Epithelial cell of esophagus (primary cell): ENCODE measurements around the gene DNASE1L1.
A peak's percentile ranks its signal among the peaks of the same experiment; 100 is the strongest.

Experiments used
- DNase-seq: peaks from one replicate; pipeline ENCODE4 v3.0.0; 2010; ENCODE audit warnings: low read depth
- H3K4me3 ChIP-seq: 2 replicates; pipeline ENCODE4 v1.5.1; 2011; ENCODE audit warnings: mild to moderate bottlenecking, low read length, control low read depth
- TF ChIP-seq, protein P1 (sequence below): IDR thresholded peaks from 2 replicates; pipeline ENCODE4 v1.5.1; 2011; ENCODE audit warnings: low read depth, mild to moderate bottlenecking, low read length, control low read depth, inconsistent platforms; ENCODE audit not compliant: insufficient read depth; ENCODE audit errors: missing control alignments

DNASE1L1 gene

DNA sequence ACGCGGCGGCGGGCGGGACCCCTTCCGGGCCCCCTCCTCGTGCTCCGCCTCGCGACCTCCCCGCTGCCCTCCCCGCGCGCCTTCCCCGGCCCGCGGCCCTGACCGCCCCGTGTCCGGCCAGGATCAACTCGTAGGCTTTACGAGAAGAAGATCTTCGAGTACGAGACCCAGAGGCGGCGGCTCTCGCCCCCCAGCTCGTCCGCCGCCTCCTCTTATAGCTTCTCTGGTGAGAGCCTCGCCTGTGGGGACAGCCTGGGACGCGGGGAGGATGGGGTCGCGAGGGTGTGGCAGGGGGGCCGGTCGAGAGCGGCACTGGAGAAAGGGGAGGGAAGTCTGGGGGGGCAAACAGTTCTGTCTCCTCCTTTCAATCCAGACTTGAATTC lies 29.5 kb downstream of the DNASE1L1 start:
- no peak for DNase-seq
- peak overlapping the region; percentile 66 for H3K4me3 ChIP-seq
- TF ChIP-seq, protein P1, sequence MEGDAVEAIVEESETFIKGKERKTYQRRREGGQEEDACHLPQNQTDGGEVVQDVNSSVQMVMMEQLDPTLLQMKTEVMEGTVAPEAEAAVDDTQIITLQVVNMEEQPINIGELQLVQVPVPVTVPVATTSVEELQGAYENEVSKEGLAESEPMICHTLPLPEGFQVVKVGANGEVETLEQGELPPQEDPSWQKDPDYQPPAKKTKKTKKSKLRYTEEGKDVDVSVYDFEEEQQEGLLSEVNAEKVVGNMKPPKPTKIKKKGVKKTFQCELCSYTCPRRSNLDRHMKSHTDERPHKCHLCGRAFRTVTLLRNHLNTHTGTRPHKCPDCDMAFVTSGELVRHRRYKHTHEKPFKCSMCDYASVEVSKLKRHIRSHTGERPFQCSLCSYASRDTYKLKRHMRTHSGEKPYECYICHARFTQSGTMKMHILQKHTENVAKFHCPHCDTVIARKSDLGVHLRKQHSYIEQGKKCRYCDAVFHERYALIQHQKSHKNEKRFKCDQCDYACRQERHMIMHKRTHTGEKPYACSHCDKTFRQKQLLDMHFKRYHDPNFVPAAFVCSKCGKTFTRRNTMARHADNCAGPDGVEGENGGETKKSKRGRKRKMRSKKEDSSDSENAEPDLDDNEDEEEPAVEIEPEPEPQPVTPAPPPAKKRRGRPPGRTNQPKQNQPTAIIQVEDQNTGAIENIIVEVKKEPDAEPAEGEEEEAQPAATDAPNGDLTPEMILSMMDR: no peak

DNA sequence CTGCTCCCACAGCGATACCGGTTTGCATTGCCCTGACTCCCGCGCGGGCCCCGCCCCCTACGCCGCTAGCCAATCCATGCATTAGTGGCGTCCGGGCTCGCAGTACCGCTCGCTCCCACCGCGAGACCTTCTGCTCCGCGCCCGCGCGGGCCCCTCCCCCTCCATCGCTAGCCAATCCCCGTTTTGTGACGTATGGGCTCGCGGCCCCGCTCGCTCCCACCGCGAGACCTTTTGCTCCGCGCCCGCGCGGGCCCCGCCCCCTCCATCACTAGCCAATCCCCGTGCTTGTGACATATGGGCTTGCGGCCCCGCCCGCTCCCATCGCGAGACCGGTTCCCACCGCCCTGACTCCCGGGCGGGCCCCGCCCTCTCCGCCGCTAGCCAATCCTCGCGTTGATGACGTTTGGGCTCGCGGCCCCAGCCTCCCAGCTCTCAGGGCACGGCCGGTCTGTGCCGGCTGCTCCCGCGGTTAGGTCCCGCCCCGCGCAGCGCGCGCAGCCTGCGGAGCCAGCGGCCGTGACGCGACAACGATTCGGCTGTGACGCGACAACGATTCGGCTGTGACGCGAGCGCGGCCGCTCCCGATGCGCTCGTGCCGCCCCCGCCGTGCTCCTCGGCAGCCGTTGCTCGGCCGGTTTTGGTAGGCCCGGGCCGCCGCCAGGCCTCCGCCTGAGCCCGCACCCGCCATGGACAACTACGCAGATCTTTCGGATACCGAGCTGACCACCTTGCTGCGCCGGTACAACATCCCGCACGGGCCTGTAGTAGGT lies 30.1 kb downstream of the DNASE1L1 start, which contains the start of gene EMD:
EMD (plus strand) TSS at position 497 of the 770 bp plus-strand sequence; CDS start at position 687, 190 bp downstream.
- TF ChIP-seq, protein P1: no peak
- H3K4me3 ChIP-seq: peak within 1 kb of the TSS; percentile 66
- peak; percentile 97 for DNase-seq

DNA sequence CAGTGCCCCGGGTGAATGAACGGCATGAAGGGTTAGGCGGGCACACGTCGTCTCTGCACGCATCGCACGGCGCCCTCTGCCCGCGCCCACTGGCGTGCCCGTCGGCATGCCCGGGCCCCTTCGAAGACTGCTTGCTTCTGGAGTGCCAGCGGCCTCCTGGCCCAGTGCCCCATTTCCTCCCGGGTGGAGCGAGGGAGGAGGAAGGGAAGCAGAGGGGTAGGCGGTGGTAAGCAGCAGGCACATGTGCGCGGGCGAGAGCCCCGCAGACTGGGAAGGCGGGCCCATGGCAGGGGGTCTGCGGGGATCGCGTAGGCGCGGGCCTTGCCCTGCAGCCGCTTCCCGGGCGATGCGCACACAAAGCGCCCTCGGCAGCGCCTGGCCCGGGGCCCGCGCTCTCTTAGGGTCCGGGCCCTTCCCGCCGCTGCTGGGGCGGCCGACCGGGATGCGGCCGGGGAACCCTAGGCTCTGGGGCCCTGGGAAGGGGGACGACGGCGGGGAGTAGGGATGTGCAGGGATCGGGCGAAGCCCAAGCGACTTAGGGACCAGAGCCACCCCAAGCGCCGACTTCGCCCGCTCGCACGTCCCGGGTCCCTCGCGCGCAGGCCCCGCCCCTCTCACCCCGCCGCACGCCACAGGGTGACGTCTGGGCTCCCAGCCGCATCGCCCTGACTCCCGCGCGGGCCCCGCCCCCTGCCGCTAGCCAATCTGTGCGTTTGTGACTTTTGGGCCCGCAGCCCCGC lies 30.8 kb downstream of the DNASE1L1 start:
- DNase-seq: peak; percentile 50
- TF ChIP-seq, protein P1: no peak
- peak overlapping the region; percentile 34 for H3K4me3 ChIP-seq

DNA sequence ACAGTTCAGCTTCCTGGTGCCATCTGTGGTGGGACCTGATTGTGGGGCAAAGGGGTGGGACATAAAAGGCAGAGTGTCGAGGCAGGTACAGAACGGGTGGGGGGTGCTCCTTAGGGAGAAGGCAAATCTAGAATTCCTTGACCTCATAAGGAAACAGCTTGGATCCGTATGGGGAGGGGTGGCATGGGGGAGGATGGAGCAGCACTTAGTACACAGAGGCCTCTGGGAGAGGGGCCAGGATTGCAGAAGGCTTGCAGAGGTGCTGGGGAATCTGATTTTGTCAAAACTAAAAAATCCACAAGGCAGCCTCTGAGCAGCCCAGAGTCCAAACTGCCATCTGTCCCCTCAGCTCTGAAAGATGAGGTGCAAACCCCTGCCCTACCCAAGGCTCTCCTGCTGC lies 32.3 kb downstream of the DNASE1L1 start:
- DNase-seq: no peak
- no peak overlapping the region for H3K4me3 ChIP-seq
- TF ChIP-seq, protein P1: no peak

DNA sequence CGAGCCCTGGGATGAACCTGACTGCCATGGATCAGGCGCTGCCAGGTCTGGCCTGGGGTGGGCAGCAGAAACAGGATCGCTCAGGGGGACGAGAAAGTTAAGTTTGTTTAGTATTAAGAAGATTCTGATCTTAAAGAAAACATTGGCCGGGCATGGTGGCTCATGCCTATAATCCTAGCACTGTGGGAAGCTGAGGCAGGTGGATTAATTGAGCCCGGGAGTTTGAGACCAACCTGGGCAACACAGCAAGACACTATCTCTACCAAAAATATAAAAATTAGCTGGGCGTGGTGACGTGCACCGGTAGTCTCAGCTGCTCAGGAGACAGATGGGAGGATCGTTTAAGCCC lies 33.9 kb downstream of the DNASE1L1 start:
- peak overlapping the region; percentile 41 for H3K4me3 ChIP-seq
- no peak for DNase-seq
- TF ChIP-seq, protein P1: no peak

DNA sequence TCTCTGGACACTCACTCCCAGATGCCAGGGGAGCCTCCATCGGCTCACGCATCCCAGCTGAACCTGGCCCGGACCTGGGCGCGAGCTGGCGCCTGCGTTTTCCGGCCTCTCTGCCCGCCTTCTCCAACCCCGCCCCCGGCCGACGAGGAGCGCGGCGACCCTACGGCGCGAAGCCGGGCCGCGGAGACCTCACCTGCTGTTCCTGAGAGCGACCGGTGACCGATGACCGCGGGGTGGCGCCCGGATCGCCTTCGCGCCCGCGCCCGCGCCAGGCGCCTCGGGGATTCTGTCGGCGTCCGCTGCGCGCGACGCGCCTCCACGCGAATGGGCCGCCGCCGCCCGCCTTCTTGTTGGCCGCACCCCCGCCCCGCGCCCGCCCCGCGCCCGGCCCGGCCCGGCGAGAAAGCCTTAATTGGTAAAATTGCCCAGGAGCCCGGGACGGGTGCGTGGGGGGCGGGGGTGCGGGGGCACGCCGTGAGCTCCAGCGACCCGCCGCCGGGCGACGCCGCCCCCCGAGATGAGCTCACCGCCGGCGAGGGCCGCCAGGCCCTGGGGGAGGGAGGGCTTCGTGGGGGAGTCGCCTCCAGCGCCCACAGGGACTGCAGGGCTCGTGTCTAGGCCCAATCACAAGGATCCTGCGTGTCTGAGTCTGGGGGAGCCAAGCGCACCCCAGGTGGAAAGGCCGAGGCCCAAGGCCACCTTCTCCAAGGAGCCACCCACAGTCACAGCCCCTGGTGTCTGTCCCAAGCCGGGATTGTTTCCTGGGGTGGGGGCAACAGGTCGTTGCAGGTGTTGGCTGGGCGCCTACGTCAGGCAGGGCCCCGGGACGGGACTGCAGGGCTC lies 34.5 kb downstream of the DNASE1L1 start, which contains the start of gene FLNA:
FLNA (minus strand) TSS at position 322 of the 843 bp plus-strand sequence. CDS start 3,389 bp downstream, outside the sequence.
- peak; percentile 15 for DNase-seq
- TF ChIP-seq, protein P1: no peak
- peak within 1 kb of the TSS; percentile 61 for H3K4me3 ChIP-seq
